ENCODE data around the gene PRKCE. TPM values are rescaled to one million over a fixed set of nuclear protein-coding genes. Genes with fewer than 3 reads are reported as not detected.

Gene PRKCE
- total RNA-seq, 1 experiment from 2014 or later, result 2.4 TPM

- no peak overlapping the region for H3K4me3 ChIP-seq (ENCODE audit: low read depth, low read length, poor library complexity, severe bottlenecking)
- no peaks in the 10 kb centered on the region for H3K4me1 ChIP-seq (ENCODE audit: insufficient read depth, low read length, poor library complexity, severe bottlenecking)
- TF ChIP-seq, protein P1, sequence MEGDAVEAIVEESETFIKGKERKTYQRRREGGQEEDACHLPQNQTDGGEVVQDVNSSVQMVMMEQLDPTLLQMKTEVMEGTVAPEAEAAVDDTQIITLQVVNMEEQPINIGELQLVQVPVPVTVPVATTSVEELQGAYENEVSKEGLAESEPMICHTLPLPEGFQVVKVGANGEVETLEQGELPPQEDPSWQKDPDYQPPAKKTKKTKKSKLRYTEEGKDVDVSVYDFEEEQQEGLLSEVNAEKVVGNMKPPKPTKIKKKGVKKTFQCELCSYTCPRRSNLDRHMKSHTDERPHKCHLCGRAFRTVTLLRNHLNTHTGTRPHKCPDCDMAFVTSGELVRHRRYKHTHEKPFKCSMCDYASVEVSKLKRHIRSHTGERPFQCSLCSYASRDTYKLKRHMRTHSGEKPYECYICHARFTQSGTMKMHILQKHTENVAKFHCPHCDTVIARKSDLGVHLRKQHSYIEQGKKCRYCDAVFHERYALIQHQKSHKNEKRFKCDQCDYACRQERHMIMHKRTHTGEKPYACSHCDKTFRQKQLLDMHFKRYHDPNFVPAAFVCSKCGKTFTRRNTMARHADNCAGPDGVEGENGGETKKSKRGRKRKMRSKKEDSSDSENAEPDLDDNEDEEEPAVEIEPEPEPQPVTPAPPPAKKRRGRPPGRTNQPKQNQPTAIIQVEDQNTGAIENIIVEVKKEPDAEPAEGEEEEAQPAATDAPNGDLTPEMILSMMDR (conservative IDR thresholded peaks at IDR 0.05; ENCODE audit: low read depth, low read length), result no peak
- no peak for TF ChIP-seq EZH2 (IDR thresholded peaks at IDR 0.05; ENCODE audit: borderline replicate concordance, low read depth, low read length, poor library complexity, severe bottlenecking)
- ChIA-PET POLR2A (ENCODE audit: low non-redundant PET) (no interaction called here), CTCF (no interaction called here)
- no peaks in the 10 kb centered on the region for H3K36me3 ChIP-seq (ENCODE audit: insufficient read depth, low read length, poor library complexity, severe bottlenecking)
- intact Hi-C loops (cut with micrococcal nuclease; ENCODE audit: unreplicated experiment), result no loop called here
- H3K27me3 ChIP-seq (replicated peaks; ENCODE audit: insufficient read depth, low read depth, low read length, poor library complexity), result no peaks in the 10 kb centered on the region
- no peaks in the 10 kb centered on the region for H3K9me3 ChIP-seq (ENCODE audit: low read depth, low read length, poor library complexity, severe bottlenecking)
- no peak overlapping the region for H3K27ac ChIP-seq (ENCODE audit: low read depth, low read length, poor library complexity, severe bottlenecking)
- DNase-seq (ENCODE audit: low spot score), result no peak
- BruUV-seq (replicated peaks), result no TSS peak
Measured at GRCh38 chr2:46048693-46049092, 397.2 kb downstream of the PRKCE start.

DNA sequence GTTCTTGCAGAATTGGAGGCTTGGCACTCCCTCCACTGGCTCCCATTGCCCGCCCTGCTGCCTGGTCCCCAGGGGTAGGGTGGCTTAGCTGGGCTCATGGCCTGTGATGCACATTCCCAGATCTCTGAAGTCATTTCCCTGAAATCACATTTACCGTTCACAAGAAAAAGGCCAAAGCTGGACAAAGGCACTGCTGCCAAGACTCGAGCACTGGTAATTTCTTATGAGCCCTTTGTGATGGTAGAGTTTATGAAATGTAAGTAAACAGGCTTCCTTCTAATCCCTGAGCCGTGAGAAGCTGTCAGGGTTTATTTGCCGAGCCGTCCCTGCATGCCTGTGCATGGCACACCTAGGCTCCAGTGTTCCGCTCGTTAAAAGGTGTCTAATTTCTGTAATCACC is 398.6 kb downstream of the PRKCE start:
- ChIA-PET POLR2A (ENCODE audit: low non-redundant PET) (no interaction called here), CTCF (interaction anchor here (0.5 kb wide), 1 partner anchor 13 kb away, joined by 4 read pairs; no protein-coding TSS in a partner anchor)
- Histone ChIP-seq H3K36me3 (ENCODE audit: insufficient read depth, low read length, poor library complexity, severe bottlenecking) (no peaks in the 10 kb centered on the region), H3K4me1 (ENCODE audit: insufficient read depth, low read length, poor library complexity, severe bottlenecking) (no peaks in the 10 kb centered on the region), H3K4me3 (ENCODE audit: low read depth, low read length, poor library complexity, severe bottlenecking) (no peak overlapping the region), H3K9me3 (ENCODE audit: low read depth, low read length, poor library complexity, severe bottlenecking) (no peaks in the 10 kb centered on the region), H3K27me3 (replicated peaks; ENCODE audit: insufficient read depth, low read depth, low read length, poor library complexity) (no peaks in the 10 kb centered on the region), H3K27ac (ENCODE audit: low read depth, low read length, poor library complexity, severe bottlenecking) (no peak overlapping the region)
- DNase-seq (ENCODE audit: low spot score), result no peak
- TF ChIP-seq, protein P1 (conservative IDR thresholded peaks at IDR 0.05; ENCODE audit: low read depth, low read length), result no peak
- no peak for TF ChIP-seq EZH2 (IDR thresholded peaks at IDR 0.05; ENCODE audit: borderline replicate concordance, low read depth, low read length, poor library complexity, severe bottlenecking)
- intact Hi-C loops (cut with micrococcal nuclease; ENCODE audit: unreplicated experiment), result no loop called here
- BruUV-seq (replicated peaks), result no TSS peak

DNA sequence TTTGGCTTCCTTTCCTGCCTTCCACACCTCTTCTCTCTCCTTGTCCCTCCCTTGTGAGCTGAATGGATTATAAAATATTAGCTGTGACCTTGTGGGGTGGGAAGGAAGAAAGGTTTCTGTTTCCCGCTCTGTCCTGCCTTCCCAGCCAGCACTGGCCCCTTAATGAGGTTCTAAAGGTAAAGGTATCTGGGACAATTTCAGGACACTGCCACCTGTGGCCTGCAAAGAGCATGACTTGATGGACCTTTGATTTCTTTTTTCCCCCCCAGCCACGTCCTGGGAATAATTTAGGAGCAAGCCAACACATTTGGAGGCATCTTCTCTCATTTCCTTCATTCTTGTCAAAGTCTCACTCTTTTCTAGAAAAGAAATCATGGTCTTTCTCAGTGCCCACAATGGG is 399.0 kb downstream of the PRKCE start:
- no peaks in the 10 kb centered on the region for H3K4me1 ChIP-seq (ENCODE audit: insufficient read depth, low read length, poor library complexity, severe bottlenecking)
- intact Hi-C loops (cut with micrococcal nuclease; ENCODE audit: unreplicated experiment), result no loop called here
- TF ChIP-seq, protein P1 (conservative IDR thresholded peaks at IDR 0.05; ENCODE audit: low read depth, low read length), result no peak
- no peak for TF ChIP-seq EZH2 (IDR thresholded peaks at IDR 0.05; ENCODE audit: borderline replicate concordance, low read depth, low read length, poor library complexity, severe bottlenecking)
- POLR2A ChIA-PET (ENCODE audit: low non-redundant PET), result no interaction called here
- no peaks in the 10 kb centered on the region for H3K9me3 ChIP-seq (ENCODE audit: low read depth, low read length, poor library complexity, severe bottlenecking)
- no peak for DNase-seq (ENCODE audit: low spot score)
- no peak overlapping the region for H3K4me3 ChIP-seq (ENCODE audit: low read depth, low read length, poor library complexity, severe bottlenecking)
- H3K27ac ChIP-seq (ENCODE audit: low read depth, low read length, poor library complexity, severe bottlenecking), result no peak overlapping the region
- CTCF ChIA-PET, result no interaction called here
- BruUV-seq (replicated peaks), result no TSS peak
- H3K27me3 ChIP-seq (replicated peaks; ENCODE audit: insufficient read depth, low read depth, low read length, poor library complexity), result no peaks in the 10 kb centered on the region
- no peaks in the 10 kb centered on the region for H3K36me3 ChIP-seq (ENCODE audit: insufficient read depth, low read length, poor library complexity, severe bottlenecking)
